Astrocyte (in vitro differentiated cells and primary cell): Measurements from ENCODE around the gene ST8SIA3.

Experiments
- EZH2 ChIP-seq: IDR thresholded peaks from 2 replicates; pipeline ENCODE4 v1.6.1; 2012; ENCODE audit warnings: mild to moderate bottlenecking, low read length, inconsistent platforms; ENCODE audit not compliant: insufficient read depth
- TF ChIP-seq, protein P1 (sequence below): IDR thresholded peaks from 2 replicates; pipeline ENCODE4 v1.5.1; 2011; ENCODE audit warnings: low read depth, mild to moderate bottlenecking, inconsistent platforms, low read length, moderate library complexity; ENCODE audit not compliant: insufficient read depth

DNA sequence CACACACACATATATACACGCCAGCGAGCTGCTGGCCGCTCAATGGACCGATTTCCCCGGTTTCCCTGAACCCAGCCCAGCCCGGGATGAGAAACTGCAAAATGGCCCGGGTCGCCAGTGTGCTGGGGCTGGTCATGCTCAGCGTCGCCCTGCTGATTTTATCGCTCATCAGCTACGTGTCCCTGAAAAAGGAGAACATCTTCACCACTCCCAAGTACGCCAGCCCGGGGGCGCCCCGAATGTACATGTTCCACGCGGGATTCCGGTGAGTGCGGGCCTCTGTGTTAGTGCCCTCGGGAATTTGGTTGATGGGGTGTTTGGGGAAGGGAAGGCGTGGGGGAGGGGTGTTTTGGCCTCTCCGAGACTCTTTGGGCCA lies 392 bp downstream of the ST8SIA3 start:
- TF ChIP-seq, protein P1, sequence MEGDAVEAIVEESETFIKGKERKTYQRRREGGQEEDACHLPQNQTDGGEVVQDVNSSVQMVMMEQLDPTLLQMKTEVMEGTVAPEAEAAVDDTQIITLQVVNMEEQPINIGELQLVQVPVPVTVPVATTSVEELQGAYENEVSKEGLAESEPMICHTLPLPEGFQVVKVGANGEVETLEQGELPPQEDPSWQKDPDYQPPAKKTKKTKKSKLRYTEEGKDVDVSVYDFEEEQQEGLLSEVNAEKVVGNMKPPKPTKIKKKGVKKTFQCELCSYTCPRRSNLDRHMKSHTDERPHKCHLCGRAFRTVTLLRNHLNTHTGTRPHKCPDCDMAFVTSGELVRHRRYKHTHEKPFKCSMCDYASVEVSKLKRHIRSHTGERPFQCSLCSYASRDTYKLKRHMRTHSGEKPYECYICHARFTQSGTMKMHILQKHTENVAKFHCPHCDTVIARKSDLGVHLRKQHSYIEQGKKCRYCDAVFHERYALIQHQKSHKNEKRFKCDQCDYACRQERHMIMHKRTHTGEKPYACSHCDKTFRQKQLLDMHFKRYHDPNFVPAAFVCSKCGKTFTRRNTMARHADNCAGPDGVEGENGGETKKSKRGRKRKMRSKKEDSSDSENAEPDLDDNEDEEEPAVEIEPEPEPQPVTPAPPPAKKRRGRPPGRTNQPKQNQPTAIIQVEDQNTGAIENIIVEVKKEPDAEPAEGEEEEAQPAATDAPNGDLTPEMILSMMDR = no peak
- no peak for TF ChIP-seq EZH2
